ENCODE results near the gene PPP2R5C.
A peak's percentile ranks its signal among the peaks of the same experiment; 100 is the strongest.
"Not testable (repeated sequence)": the region's sequence is repeated elsewhere in the genome, so short reads cannot be mapped to it uniquely, and the experiment has no call there.

PPP2R5C gene

GRCh38 chr14:101966742-101967141 lies 205.2 kb downstream of the PPP2R5C start:
- DNase-seq (ENCODE audit: low spot score): no peak

- no peak for DNase-seq (ENCODE audit: low spot score)
Measured at GRCh38 chr14:101968186-101968585, 206.7 kb downstream of the PPP2R5C start.

GRCh38 chr14:101969481-101969880 lies 208.0 kb downstream of the PPP2R5C start:
- no peak for DNase-seq (ENCODE audit: low spot score)

GRCh38 chr14:101970830-101971400 lies 209.4 kb downstream of the PPP2R5C start:
- no peak for DNase-seq (ENCODE audit: low spot score)

- DNase-seq (ENCODE audit: low spot score): not testable (repeated sequence)
Measured at GRCh38 chr14:101971458-101971857, 209.9 kb downstream of the PPP2R5C start.

- DNase-seq (ENCODE audit: low spot score): peak; percentile 65
Measured at GRCh38 chr14:101972126-101972866, 210.8 kb downstream of the PPP2R5C start.

- no peak for DNase-seq (ENCODE audit: low spot score)
Measured at GRCh38 chr14:101973356-101973755, 211.8 kb downstream of the PPP2R5C start.

GRCh38 chr14:101975231-101975630 lies 213.7 kb downstream of the PPP2R5C start:
- no peak for DNase-seq (ENCODE audit: low spot score)
